ENCODE measurements around the gene LY6G6C. TPM values are rescaled to one million over a fixed set of nuclear protein-coding genes. Genes with fewer than 3 reads are reported as not detected.

Gene LY6G6C
- total RNA-seq, 1 experiment from 2014 or later, result 0.22 TPM

DNA sequence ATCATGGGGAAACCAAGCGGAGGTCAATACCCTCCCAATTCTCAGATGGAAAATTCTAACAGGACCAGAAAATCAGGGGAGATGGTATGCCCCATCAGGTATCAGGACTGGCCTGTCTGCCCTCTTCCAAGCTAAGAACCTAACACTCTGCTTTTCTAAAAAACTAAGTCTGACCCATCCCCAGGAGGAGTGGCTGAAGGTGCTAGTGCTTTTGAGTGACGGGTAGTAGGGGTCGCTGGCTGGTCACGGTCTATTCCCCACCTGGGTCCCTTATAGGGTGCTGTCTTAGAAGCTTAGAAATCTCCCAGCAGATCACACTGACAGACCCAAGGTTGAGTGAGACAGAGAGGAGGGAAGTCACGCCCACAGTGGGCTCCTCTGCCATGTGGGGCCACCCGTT is 28.0 kb downstream of the LY6G6C start:
- no peaks in the 10 kb centered on the region for H3K9me3 ChIP-seq (ENCODE audit: low read length)
- DNase-seq, result no peak
- H3K27me3 ChIP-seq (ENCODE audit: low read length), result no peaks in the 10 kb centered on the region
- H3K27ac ChIP-seq (ENCODE audit: low read length), result no peak overlapping the region
- H3F3A ChIP-seq (ENCODE audit: low read length, unreplicated experiment), result no peaks in the 10 kb centered on the region
- H3K36me3 ChIP-seq (ENCODE audit: low read depth, low read length), result peaks cover 7% of the 10 kb centered on the region; the same call in 1 of the 2 replicates
- H3K4me3 ChIP-seq (ENCODE audit: low read length), result no peak overlapping the region
- no peak overlapping the region for H3K4me2 ChIP-seq (ENCODE audit: low read length)
- H3K9me2 ChIP-seq (replicated peaks; ENCODE audit: low read length), result no peaks in the 10 kb centered on the region
- no peaks in the 10 kb centered on the region for H3K79me2 ChIP-seq (ENCODE audit: low read length)
- ChIA-PET CTCF (no interaction called here), POLR2A (ENCODE audit: unreplicated experiment) (no interaction called here)
- no peak overlapping the region for H3K9ac ChIP-seq (ENCODE audit: low read length)
- H4K20me1 ChIP-seq (ENCODE audit: low read length), result no peaks in the 10 kb centered on the region
- no peak for ATAC-seq
- TF ChIP-seq, protein P1, sequence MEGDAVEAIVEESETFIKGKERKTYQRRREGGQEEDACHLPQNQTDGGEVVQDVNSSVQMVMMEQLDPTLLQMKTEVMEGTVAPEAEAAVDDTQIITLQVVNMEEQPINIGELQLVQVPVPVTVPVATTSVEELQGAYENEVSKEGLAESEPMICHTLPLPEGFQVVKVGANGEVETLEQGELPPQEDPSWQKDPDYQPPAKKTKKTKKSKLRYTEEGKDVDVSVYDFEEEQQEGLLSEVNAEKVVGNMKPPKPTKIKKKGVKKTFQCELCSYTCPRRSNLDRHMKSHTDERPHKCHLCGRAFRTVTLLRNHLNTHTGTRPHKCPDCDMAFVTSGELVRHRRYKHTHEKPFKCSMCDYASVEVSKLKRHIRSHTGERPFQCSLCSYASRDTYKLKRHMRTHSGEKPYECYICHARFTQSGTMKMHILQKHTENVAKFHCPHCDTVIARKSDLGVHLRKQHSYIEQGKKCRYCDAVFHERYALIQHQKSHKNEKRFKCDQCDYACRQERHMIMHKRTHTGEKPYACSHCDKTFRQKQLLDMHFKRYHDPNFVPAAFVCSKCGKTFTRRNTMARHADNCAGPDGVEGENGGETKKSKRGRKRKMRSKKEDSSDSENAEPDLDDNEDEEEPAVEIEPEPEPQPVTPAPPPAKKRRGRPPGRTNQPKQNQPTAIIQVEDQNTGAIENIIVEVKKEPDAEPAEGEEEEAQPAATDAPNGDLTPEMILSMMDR (conservative IDR thresholded peaks at IDR 0.05; ENCODE audit: low read depth, low read length), result no peak
- TF ChIP-seq EZH2 (IDR thresholded peaks at IDR 0.05; ENCODE audit: low read length, unreplicated experiment), result no peak
- TF ChIP-seq EZH2phosphoT487 (IDR thresholded peaks at IDR 0.05; ENCODE audit: borderline replicate concordance, low read length), result no peak
- H3K4me1 ChIP-seq (ENCODE audit: insufficient read depth, low read length), result 0 out of 2 replicates have a peak, but pooled peaks cover 3% of the 10 kb centered on the region
- no TSS peak for BruUV-seq (replicated peaks)
- H2AFZ ChIP-seq (ENCODE audit: low read length), result no peak overlapping the region
- intact Hi-C loops (cut with micrococcal nuclease), result no loop called here

DNA sequence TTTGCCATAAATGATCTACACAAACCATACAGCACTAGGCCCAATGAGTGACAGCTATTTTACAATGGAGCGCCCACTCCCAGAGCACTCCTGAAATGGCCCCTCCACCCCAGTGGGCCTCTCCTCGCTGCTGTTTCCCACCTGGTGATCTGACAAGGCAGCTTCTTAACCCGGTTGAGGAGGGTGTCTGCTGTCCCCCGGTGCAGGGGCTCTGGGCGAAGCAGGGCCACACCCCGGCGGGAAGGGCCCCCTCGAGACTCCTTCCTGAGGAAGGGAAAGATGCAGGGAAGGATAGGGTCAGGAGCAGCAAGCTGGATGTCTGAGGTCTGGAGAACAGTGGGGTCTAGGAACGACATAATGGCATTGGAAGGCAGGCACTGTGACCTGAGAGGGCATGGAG is 28.7 kb downstream of the LY6G6C start:
- no peaks in the 10 kb centered on the region for H3F3A ChIP-seq (ENCODE audit: low read length, unreplicated experiment)
- H3K36me3 ChIP-seq (ENCODE audit: low read depth, low read length), result peaks cover 8% of the 10 kb centered on the region; the same call in 1 of the 2 replicates
- no peaks in the 10 kb centered on the region for H4K20me1 ChIP-seq (ENCODE audit: low read length)
- intact Hi-C loops (cut with micrococcal nuclease), result no loop called here
- H3K79me2 ChIP-seq (ENCODE audit: low read length), result no peaks in the 10 kb centered on the region
- BruUV-seq (replicated peaks), result no TSS peak
- H3K27me3 ChIP-seq (ENCODE audit: low read length), result no peaks in the 10 kb centered on the region
- H3K4me1 ChIP-seq (ENCODE audit: insufficient read depth, low read length), result 0 out of 2 replicates have a peak, but pooled peaks cover 3% of the 10 kb centered on the region
- H3K4me3 ChIP-seq (ENCODE audit: low read length), result no peak overlapping the region
- ChIA-PET POLR2A (ENCODE audit: unreplicated experiment) (no interaction called here), CTCF (no interaction called here)
- no peak overlapping the region for H2AFZ ChIP-seq (ENCODE audit: low read length)
- H3K4me2 ChIP-seq (ENCODE audit: low read length), result no peak overlapping the region
- no peaks in the 10 kb centered on the region for H3K9me3 ChIP-seq (ENCODE audit: low read length)
- TF ChIP-seq EZH2phosphoT487 (IDR thresholded peaks at IDR 0.05; ENCODE audit: borderline replicate concordance, low read length), result no peak
- TF ChIP-seq, protein P1 (conservative IDR thresholded peaks at IDR 0.05; ENCODE audit: low read depth, low read length), result no peak
- no peak for TF ChIP-seq EZH2 (IDR thresholded peaks at IDR 0.05; ENCODE audit: low read length, unreplicated experiment)
- no peak for ATAC-seq
- DNase-seq, result no peak
- no peaks in the 10 kb centered on the region for H3K9me2 ChIP-seq (replicated peaks; ENCODE audit: low read length)
- H3K9ac ChIP-seq (ENCODE audit: low read length), result no peak overlapping the region
- H3K27ac ChIP-seq (ENCODE audit: low read length), result no peak overlapping the region

DNA sequence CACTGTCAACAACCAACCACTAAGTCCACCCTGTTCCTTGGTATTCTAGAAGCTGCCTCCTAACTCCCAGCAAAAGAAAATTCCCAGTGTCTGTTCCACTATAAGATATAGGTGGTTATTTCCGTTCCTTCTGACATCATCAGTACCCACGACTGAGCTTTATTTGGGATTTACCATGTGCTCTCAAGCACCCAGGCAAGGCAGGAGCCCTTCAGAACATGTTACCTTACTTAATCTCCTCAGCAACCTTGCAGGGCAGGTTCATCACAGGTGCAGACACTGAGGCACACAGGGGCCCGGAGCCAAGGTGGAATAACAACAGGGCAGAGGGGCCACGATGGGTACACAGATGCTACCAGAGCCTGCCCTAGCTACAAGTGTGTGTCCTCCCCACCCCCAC is 29.2 kb downstream of the LY6G6C start:
- no TSS peak for BruUV-seq (replicated peaks)
- 0 out of 2 replicates have a peak, but pooled peaks cover 3% of the 10 kb centered on the region for H3K4me1 ChIP-seq (ENCODE audit: insufficient read depth, low read length)
- TF ChIP-seq EZH2phosphoT487 (IDR thresholded peaks at IDR 0.05; ENCODE audit: borderline replicate concordance, low read length), result no peak
- TF ChIP-seq, protein P1 (conservative IDR thresholded peaks at IDR 0.05; ENCODE audit: low read depth, low read length), result no peak
- no peak for TF ChIP-seq EZH2 (IDR thresholded peaks at IDR 0.05; ENCODE audit: low read length, unreplicated experiment)
- no peaks in the 10 kb centered on the region for H4K20me1 ChIP-seq (ENCODE audit: low read length)
- no peak overlapping the region for H3K9ac ChIP-seq (ENCODE audit: low read length)
- H2AFZ ChIP-seq (ENCODE audit: low read length), result no peak overlapping the region
- no peaks in the 10 kb centered on the region for H3K9me2 ChIP-seq (replicated peaks; ENCODE audit: low read length)
- intact Hi-C loops (cut with micrococcal nuclease), result no loop called here
- no peaks in the 10 kb centered on the region for H3K27me3 ChIP-seq (ENCODE audit: low read length)
- POLR2A ChIA-PET (ENCODE audit: unreplicated experiment), result no interaction called here
- peaks cover 8% of the 10 kb centered on the region; the same call in 1 of the 2 replicates for H3K36me3 ChIP-seq (ENCODE audit: low read depth, low read length)
- H3K27ac ChIP-seq (ENCODE audit: low read length), result no peak overlapping the region
- no peak overlapping the region for H3K4me2 ChIP-seq (ENCODE audit: low read length)
- CTCF ChIA-PET, result no interaction called here
- ATAC-seq, result no peak
- H3K79me2 ChIP-seq (ENCODE audit: low read length), result no peaks in the 10 kb centered on the region
- no peak overlapping the region for H3K4me3 ChIP-seq (ENCODE audit: low read length)
- H3F3A ChIP-seq (ENCODE audit: low read length, unreplicated experiment), result no peaks in the 10 kb centered on the region
- DNase-seq, result no peak
- H3K9me3 ChIP-seq (ENCODE audit: low read length), result no peaks in the 10 kb centered on the region

Measured in PC-3 (cell line).